Caco-2 (cell line): ENCODE results near the gene SPSB3. TPM values are rescaled to one million over a fixed set of nuclear protein-coding genes. Genes with fewer than 3 reads are reported as not detected.

ENCODE experiments used
- BruUV-seq: library from RNA; stranded (reverse); fragments of 400-500 nt; replicated peaks from 2 replicates; lab custom pipeline; 2021; lab: Mats Ljungman, UMichigan
- CTCF ChIA-PET: fragments of 300-600 bp; sonication (Branson Sonifier 250); formaldehyde crosslinking; loops from one replicate; lab custom pipeline; 2022; ENCODE audit warnings: antibody characterized with exemption; lab: Charles Lee
- POLR2A ChIA-PET: fragments of 300-600 bp; sonication (Branson Sonifier 250); formaldehyde crosslinking; loops from one replicate; lab custom pipeline; 2022; ENCODE audit warnings: antibody characterized with exemption; lab: Charles Lee
- DNase-seq, 2 experiments: peaks; one replicate each; pipeline versions ENCODE4 v3.0.0 to v3.0.0-alpha.2; 2020 to 2022
- H3K27me3 ChIP-seq: replicated peaks from 2 replicates; pipeline ENCODE4 v1.6.0; 2011; ENCODE audit warnings: low read length; ENCODE audit not compliant: control insufficient read depth, insufficient read depth
- H3K36me3 ChIP-seq: 2 replicates; pipeline ENCODE4 v1.5.1; 2011; ENCODE audit warnings: low read length; ENCODE audit not compliant: control insufficient read depth, insufficient read depth
- H3K4me1 ChIP-seq: fragments of 250-450 bp; sonication (Bioruptor Pico); 2 replicates; pipeline ENCODE4 v1.5.1; 2020; ENCODE audit warnings: mild to moderate bottlenecking
- H3K4me3 ChIP-seq: 2 replicates; pipeline ENCODE4 v1.5.1; 2011; ENCODE audit warnings: low read depth, mild to moderate bottlenecking, control low read depth, low read length
- H3K9me3 ChIP-seq: fragments of 250-450 bp; sonication (Bioruptor Pico); 2 replicates; pipeline ENCODE4 v1.5.1; 2020; ENCODE audit warnings: mild to moderate bottlenecking, moderate library complexity
- H3K27ac Mint-ChIP-seq: one replicate; pipeline ENCODE4 v1.8.0; 2022; ENCODE audit warnings: mixed read lengths; ENCODE audit not compliant: unreplicated experiment
- H3K27me3 Mint-ChIP-seq: one replicate; pipeline ENCODE4 v1.8.0; 2022; ENCODE audit warnings: mixed read lengths; ENCODE audit not compliant: insufficient read depth, unreplicated experiment
- H3K36me3 Mint-ChIP-seq: one replicate; pipeline ENCODE4 v1.8.0; 2022; ENCODE audit warnings: mild to moderate bottlenecking, mixed read lengths; ENCODE audit not compliant: insufficient read depth, unreplicated experiment
- H3K4me1 Mint-ChIP-seq: one replicate; pipeline ENCODE4 v1.8.0; 2022; ENCODE audit warnings: low read depth, mixed read lengths; ENCODE audit not compliant: unreplicated experiment
- H3K4me3 Mint-ChIP-seq: one replicate; pipeline ENCODE4 v1.8.0; 2022; ENCODE audit warnings: mild to moderate bottlenecking, moderate library complexity, mixed read lengths; ENCODE audit not compliant: unreplicated experiment
- H3K9me3 Mint-ChIP-seq: one replicate; pipeline ENCODE4 v1.8.0; 2022; ENCODE audit warnings: mixed read lengths; ENCODE audit not compliant: unreplicated experiment
- CTCF ChIP-seq, 2 experiments: fragments of 200-600 bp in 1 of 2; IDR thresholded peaks; 1 replicate in 1 of 2; 2 replicates in 1 of 2; pipeline versions ENCODE4 v1.5.1 to v1.8.0; 2011 to 2022; ENCODE audit warnings: antibody characterized with exemption in 1 of 2, control low read depth in 1 of 2, inconsistent platforms in 1 of 2, low read depth in 1 of 2, low read length in 1 of 2, mild to moderate bottlenecking in 1 of 2, moderate library complexity in 1 of 2; ENCODE audit not compliant: insufficient read depth in 1 of 2, severe bottlenecking in 1 of 2, unreplicated experiment in 1 of 2
- intact Hi-C: fragments of 100-400 bp; cut with micrococcal nuclease; formaldehyde crosslinking; loops from one replicate; pipeline ENCODE4 v1.10.0; 2022; ENCODE audit not compliant: unreplicated experiment
- total RNA-seq: library from RNA; stranded (reverse); gene quantifications from 2 replicates; pipeline ENCODE4 v1.2.3, GENCODE V29; 2022

Gene SPSB3
- total RNA-seq, 1 experiment from 2014 or later, result 28.0 TPM

- peaks cover 15% of the 10 kb centered on the region for H3K4me1 ChIP-seq
- BruUV-seq, result no TSS peak
- peaks cover 83% of the 10 kb centered on the region for H3K36me3 Mint-ChIP-seq
- no peak overlapping the region for H3K4me3 Mint-ChIP-seq
- no peaks in the 10 kb centered on the region for H3K27me3 ChIP-seq
- no peak for DNase-seq
- H3K27ac Mint-ChIP-seq, result no peak overlapping the region
- H3K4me1 Mint-ChIP-seq, result peaks cover 5% of the 10 kb centered on the region
- no peak for TF ChIP-seq CTCF (IDR thresholded peaks at IDR 0.05; ENCODE audit: insufficient read depth in 1 of 2, low read depth in 1 of 2, low read length in 1 of 2, severe bottlenecking in 1 of 2, unreplicated experiment in 1 of 2)
- CTCF ChIA-PET, result no interaction called here
- POLR2A ChIA-PET, result no interaction called here
- no peaks in the 10 kb centered on the region for H3K9me3 ChIP-seq
- H3K4me3 ChIP-seq, result no peak overlapping the region
- no peaks in the 10 kb centered on the region for H3K27me3 Mint-ChIP-seq
- intact Hi-C loops, result no loop called here
- H3K36me3 ChIP-seq, result no peaks in the 10 kb centered on the region
- no peaks in the 10 kb centered on the region for H3K9me3 Mint-ChIP-seq
Measured at GRCh38 chr16:1776672-1776955, 5.8 kb downstream of the SPSB3 start.

- POLR2A ChIA-PET, result no interaction called here
- no peak overlapping the region; the same call in 1 of the 2 replicates for H3K4me3 ChIP-seq
- Mint-ChIP-seq H3K9me3 (no peaks in the 10 kb centered on the region), H3K27ac (no peak overlapping the region), H3K4me3 (no peak overlapping the region), H3K4me1 (no peaks in the 10 kb centered on the region), H3K27me3 (no peaks in the 10 kb centered on the region), H3K36me3 (peaks cover 80% of the 10 kb centered on the region)
- CTCF ChIA-PET, result no interaction called here
- no peak for TF ChIP-seq CTCF (IDR thresholded peaks at IDR 0.05; ENCODE audit: insufficient read depth in 1 of 2, low read depth in 1 of 2, low read length in 1 of 2, severe bottlenecking in 1 of 2, unreplicated experiment in 1 of 2)
- DNase-seq, result no peak
- no peaks in the 10 kb centered on the region for H3K36me3 ChIP-seq
- H3K9me3 ChIP-seq, result no peaks in the 10 kb centered on the region
- no peaks in the 10 kb centered on the region for H3K27me3 ChIP-seq
- no TSS peak for BruUV-seq
- intact Hi-C loops, result no loop called here
- peaks cover 11% of the 10 kb centered on the region for H3K4me1 ChIP-seq
Measured at GRCh38 chr16:1775846-1776671, 6.3 kb downstream of the SPSB3 start.

- ChIA-PET CTCF (interaction anchor here (1.5 to 1.6 kb wide), 2 partner anchors 7 to 70 kb away, joined by 4 to 10 read pairs; partner anchors contain the start of genes MAPK8IP3, NUBP2 and SPSB3), POLR2A (interaction anchor here (1.1 kb wide), 1 partner anchor 7 kb away, joined by 4 read pairs; the partner anchor contains the start of genes NUBP2 and SPSB3)
- H3K4me3 Mint-ChIP-seq, result no peak overlapping the region
- no peaks in the 10 kb centered on the region for H3K4me1 Mint-ChIP-seq
- no peak for DNase-seq
- no peak for TF ChIP-seq CTCF (IDR thresholded peaks at IDR 0.05; ENCODE audit: insufficient read depth in 1 of 2, low read depth in 1 of 2, low read length in 1 of 2, severe bottlenecking in 1 of 2, unreplicated experiment in 1 of 2)
- no TSS peak for BruUV-seq
- no peaks in the 10 kb centered on the region for H3K36me3 ChIP-seq
- H3K9me3 Mint-ChIP-seq, result no peaks in the 10 kb centered on the region
- no peak overlapping the region; the same call in 1 of the 2 replicates for H3K4me3 ChIP-seq
- H3K9me3 ChIP-seq, result no peaks in the 10 kb centered on the region
- no peaks in the 10 kb centered on the region for H3K27me3 ChIP-seq
- H3K27ac Mint-ChIP-seq, result no peak overlapping the region
- peaks cover 77% of the 10 kb centered on the region for H3K36me3 Mint-ChIP-seq
- H3K27me3 Mint-ChIP-seq, result no peaks in the 10 kb centered on the region
- intact Hi-C loops, result no loop called here
- peaks cover 8% of the 10 kb centered on the region for H3K4me1 ChIP-seq
Measured at GRCh38 chr16:1775006-1775845, 7.1 kb downstream of the SPSB3 start.
